DMS53 (cell line): ENCODE results near the gene SLC27A3.
"Not testable (repeated sequence)": the region's sequence is repeated elsewhere in the genome, so short reads cannot be mapped to it uniquely, and the experiment has no call there.

ENCODE experiments used
- DNase-seq: peaks from one replicate; lab custom pipeline; 2025; lab: John Stamatoyannopoulos, UW

The SLC27A3 gene

GRCh38 chr1:153779781-153780541, 4.8 kb downstream of the SLC27A3 start:
- no peak for DNase-seq

GRCh38 chr1:153780551-153780950, 5.3 kb downstream of the SLC27A3 start:
- no peak for DNase-seq

GRCh38 chr1:153782648-153783047, 7.4 kb downstream of the SLC27A3 start:
- DNase-seq: not testable (repeated sequence)

GRCh38 chr1:153783233-153784190, 8.3 kb downstream of the SLC27A3 start:
- DNase-seq: peak; percentile 95

- DNase-seq: no peak
Observed at GRCh38 chr1:153786038-153786790, 11.0 kb downstream of the SLC27A3 start.

- peak; percentile 91 for DNase-seq
Observed at GRCh38 chr1:153789478-153790034, 14.3 kb downstream of the SLC27A3 start.

- DNase-seq: peak; percentile 91
Observed at GRCh38 chr1:153790313-153790965, 15.2 kb downstream of the SLC27A3 start.

GRCh38 chr1:153790966-153791647, 15.9 kb downstream of the SLC27A3 start:
- DNase-seq: peak; percentile 43

GRCh38 chr1:153791648-153792253, 16.5 kb downstream of the SLC27A3 start:
- no peak for DNase-seq

- DNase-seq: no peak
Observed at GRCh38 chr1:153792631-153793041, 17.4 kb downstream of the SLC27A3 start.

- no peak for DNase-seq
Observed at GRCh38 chr1:153793261-153793972, 18.2 kb downstream of the SLC27A3 start.

GRCh38 chr1:153793973-153794615, 18.9 kb downstream of the SLC27A3 start:
- DNase-seq: no peak

- no peak for DNase-seq
Observed at GRCh38 chr1:153794624-153795329, 19.6 kb downstream of the SLC27A3 start.

- peak; percentile 22 for DNase-seq
Observed at GRCh38 chr1:153795330-153795837, 20.2 kb downstream of the SLC27A3 start.

GRCh38 chr1:153795934-153796785, 21.0 kb downstream of the SLC27A3 start:
- DNase-seq: no peak

GRCh38 chr1:153796786-153797659, 21.8 kb downstream of the SLC27A3 start:
- DNase-seq: peak; percentile 90
